Activated CD4-positive, alpha-beta T cell treated with anti-CD3 and anti-CD28 coated beads for 1 hour (primary cell): ENCODE measurements around the gene CDK14.
"Not testable (repeated sequence)": the region's sequence is repeated elsewhere in the genome, so short reads cannot be mapped to it uniquely, and the experiment has no call there.

Experiments
- DNase-seq: peaks from one replicate; pipeline ENCODE4 v3.0.0-alpha.2; 2020

The CDK14 gene

DNA sequence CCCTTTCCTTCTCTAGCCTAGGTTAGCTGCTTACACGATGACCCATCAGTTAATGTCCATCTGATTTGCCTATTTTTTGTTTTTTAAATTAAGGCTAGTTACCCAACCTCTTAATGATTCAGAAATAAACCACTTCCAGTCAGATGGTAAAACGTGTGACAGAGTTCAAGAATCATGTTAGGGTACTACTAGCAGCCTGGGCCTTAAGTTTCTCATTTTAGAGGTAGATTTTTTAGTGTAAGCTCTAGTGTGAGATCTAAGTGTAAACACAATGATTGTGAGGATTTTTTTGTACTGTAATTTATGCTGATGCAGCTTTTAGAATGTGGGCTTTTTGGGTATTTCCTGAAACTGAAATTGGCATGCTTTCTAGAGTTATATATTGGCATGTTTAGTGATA, 130.0 kb downstream of the CDK14 start:
- no peak for DNase-seq

DNA sequence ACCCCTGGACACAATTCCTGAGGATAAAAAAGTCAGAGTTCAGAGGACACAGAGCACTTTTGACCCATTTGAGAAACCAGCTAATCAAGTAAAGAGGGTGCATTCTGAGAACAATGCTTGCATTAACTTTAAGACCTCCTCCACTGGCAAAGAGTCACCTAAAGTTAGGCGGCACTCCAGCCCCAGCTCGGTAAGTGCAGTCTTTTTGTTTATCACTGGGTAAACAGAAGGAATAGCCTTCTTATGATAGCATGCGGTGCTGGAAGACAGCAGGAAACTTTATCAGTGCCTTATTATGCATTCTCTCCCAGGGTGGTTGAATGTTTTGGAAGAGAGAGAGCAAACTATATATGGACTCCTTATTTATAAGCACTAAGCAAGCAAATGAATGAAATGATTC, 130.5 kb downstream of the CDK14 start:
- no peak for DNase-seq

DNA sequence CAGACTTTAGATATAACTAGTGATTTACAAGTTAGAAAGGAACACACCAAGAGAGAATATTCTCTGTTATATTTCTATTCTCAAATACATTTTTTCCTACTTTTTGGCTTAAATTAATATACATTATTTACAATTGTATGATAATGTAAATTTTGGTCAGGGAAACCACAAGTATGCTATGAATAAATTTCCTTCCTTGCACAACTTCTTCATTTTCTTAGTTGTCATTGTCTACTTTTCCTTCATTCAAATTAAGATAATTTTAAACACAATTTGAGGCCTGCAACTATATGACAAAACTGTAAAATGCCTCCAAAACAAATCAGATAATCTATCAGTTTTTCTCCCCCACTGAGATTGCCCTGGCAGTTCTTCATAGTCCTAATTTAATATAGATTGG, 131.3 kb downstream of the CDK14 start:
- DNase-seq: no peak

DNA sequence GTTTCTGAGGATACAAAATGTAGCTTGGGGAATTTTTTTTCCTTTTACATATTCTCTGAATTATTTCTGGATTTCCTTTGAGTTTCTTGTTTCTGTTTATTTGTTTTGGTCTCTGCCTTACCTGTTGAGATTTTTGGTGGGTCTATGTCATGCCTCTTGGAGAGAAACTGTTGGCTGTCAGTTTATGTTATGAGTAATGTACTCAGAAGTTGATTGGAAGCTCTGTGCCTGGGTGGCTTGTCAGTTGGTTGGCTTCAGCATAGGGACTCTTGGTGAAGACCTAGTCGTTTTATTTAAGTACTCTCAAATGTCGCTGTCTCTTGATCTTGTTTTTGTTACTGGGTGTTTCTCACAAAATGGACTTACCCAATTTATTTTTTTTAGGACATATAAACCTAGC, 132.4 kb downstream of the CDK14 start:
- no peak for DNase-seq

DNA sequence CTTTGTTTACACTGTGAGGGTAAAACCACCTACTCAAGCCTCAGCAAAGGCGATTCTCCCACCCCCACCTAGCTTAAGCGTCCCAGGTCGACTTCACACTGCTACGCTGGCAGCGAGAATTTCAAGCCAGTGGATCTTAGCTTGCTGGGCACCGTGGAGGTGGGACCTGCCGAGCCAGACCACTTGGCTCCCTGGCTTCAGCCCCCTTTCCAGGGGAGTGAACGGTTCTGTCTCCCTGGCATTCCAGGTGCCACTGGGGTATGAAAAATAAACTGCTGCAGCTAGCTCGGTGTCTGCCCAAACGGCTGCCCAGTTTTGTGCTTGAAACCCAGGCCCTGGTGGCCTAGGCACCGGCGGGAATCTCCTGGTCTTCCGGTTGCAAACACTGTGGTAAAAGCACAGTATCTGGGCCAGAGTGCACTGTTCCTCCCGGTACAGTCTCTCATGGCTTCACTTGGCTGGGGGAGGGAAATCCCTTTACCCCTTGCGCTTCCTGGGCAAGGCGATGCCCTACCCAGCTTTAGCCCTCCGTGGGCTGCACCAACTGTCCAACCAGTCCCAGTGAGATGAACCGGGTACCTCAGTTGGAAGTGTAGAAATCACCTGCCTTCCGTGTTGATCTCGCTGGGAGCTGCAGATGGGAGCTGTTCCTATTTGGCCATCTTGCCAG, 139.6 kb downstream of the CDK14 start:
- not testable (repeated sequence) for DNase-seq

GRCh38 chr7:90736316-90736715, 140.2 kb downstream of the CDK14 start:
- DNase-seq: no peak

- DNase-seq: no peak
Measured at GRCh38 chr7:90736968-90737939, 141.1 kb downstream of the CDK14 start.

DNA sequence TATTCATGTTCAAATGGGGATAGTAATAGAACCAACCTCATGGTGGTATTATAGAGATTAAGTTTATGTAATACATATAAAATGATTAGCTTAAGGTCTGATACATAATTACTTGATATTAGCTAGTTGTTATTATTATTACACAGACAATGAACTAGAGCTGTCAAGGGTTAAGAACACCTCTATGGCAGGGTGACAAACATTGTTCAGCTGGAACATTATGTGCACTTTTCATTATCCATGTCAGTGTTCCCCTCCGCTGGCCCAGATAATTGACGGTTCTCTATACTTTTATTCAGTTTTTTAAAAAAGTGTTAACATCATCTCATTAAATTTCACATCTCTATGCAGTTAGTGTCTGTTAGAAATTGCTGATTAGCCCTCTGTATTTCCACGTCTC, 142.1 kb downstream of the CDK14 start:
- DNase-seq: no peak

- DNase-seq: no peak
Measured at GRCh38 chr7:90739716-90740115, 143.6 kb downstream of the CDK14 start.

GRCh38 chr7:90740386-90740785, 144.3 kb downstream of the CDK14 start:
- no peak for DNase-seq

- no peak for DNase-seq
Measured at GRCh38 chr7:90743626-90744025, 147.5 kb downstream of the CDK14 start.

DNA sequence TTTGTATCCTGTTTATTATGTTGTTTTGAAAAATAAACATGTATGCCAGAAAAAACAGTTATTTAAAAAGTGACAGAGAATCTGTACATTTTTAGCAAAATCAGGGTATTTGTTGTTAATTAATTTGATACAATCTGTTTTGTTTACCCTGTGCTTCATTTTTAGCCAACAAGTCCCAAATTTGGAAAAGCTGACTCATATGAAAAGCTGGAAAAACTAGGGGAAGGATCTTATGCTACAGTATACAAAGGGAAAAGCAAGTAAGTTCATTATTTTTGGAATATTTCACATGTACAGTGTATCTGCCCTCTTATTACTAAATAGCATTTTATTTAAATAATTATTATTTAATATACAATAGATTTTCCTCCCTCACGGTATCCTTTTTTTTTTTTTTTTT, 151.4 kb downstream of the CDK14 start:
- DNase-seq: no peak

GRCh38 chr7:90749262-90749661, 153.1 kb downstream of the CDK14 start:
- no peak for DNase-seq

DNA sequence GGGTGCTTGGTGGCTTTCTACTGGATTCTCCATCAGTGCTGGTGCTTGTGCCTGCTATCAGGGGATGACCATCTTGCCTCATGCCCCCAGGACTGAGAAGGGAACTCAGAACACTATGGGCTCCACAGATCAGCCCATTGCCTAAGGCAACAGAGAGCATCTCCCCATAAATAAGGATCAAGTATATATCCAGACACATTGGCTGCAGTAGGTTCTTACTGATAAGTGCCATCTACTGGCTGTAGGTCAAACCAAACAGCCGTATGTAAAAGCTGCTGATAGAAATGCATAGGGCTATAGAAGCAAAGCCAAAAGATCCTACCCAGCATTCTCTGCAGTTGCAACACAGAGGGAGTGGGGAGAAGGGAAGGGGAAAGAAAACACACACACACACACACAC, 153.7 kb downstream of the CDK14 start:
- no peak for DNase-seq

GRCh38 chr7:90751595-90751994, 155.5 kb downstream of the CDK14 start:
- no peak for DNase-seq

DNA sequence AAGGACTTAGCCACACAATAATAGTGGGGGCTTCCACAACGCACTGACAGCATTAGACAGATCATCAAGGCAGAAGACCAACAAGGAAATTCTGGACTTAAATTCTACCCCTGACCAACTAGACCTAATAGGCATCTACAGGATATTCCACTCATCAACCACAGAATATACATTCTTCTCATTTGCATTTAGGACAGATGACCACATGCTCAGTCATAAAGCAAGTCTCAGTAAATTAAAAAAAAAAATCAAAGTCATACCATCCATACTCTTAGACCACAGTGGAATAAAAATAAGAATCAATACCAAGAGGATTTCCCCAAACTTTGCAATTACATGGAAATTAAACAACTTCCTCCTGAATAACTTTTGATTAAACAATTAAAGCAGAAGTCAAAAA, 155.9 kb downstream of the CDK14 start:
- DNase-seq: no peak

DNA sequence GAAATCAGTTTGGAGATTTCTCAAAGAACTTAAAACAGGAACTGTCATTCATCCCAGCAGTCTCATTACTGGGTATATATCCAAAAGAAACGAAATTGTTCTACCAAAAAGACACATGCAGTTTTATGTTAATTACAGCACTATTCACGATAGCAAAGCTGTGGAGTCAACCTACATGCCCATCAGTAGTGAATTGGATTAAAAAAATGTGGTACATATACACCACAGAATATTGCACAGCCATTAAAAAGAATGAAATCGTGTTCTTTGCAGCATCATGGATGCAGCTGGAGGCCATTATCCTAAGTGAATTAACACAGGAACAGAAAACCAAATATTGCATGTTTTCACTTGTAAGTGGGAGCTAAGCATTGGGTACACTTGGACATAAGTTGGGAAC, 158.9 kb downstream of the CDK14 start:
- no peak for DNase-seq

DNA sequence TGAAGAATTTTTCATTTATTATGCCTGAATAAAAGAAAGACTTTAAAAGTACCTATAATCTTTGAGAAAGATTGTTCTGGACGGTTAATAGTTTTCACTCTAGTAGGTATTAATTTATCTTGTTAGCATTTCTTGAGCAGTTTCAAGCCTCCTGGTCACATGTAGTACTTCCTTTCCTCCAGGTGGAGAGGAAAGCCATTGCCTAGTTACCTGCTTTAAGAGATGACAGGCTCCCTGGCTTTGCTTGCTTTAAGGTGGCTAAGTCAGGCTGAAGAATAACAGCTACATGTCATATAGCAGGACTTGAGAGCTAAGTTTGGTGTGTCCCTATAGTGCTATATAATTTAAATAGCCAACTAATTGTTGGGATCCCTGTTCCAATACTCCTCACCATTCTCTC, 160.2 kb downstream of the CDK14 start:
- DNase-seq: no peak

GRCh38 chr7:90757565-90757950, 161.4 kb downstream of the CDK14 start:
- DNase-seq: not testable (repeated sequence)

- no peak for DNase-seq
Measured at GRCh38 chr7:90758933-90759562, 162.9 kb downstream of the CDK14 start.

GRCh38 chr7:90759710-90760109, 163.6 kb downstream of the CDK14 start:
- DNase-seq: no peak

- DNase-seq: no peak
Measured at GRCh38 chr7:90760892-90761291, 164.8 kb downstream of the CDK14 start.

DNA sequence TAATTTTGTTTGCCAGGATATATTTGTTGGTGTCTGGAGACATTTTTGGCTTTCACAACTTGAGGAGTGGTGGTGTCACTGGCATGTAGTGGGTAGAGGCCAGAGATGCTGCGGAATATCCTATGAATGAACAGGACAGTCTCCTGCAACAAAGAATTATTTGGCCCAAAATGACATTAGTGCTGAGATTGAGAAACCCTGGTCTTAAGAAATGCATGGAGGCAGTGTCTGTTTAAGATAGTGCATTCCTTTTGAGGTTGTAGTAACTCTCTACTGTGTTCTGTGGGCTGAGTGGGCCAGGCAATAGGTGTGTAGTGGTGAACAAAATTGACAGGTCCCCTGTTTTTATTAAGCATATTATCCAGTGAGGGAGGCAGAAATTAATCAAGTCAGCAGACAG, 165.5 kb downstream of the CDK14 start:
- no peak for DNase-seq

GRCh38 chr7:90763108-90763507, 167.0 kb downstream of the CDK14 start:
- no peak for DNase-seq
